HL-60 (cell line): ENCODE measurements around the gene FANCC.

ENCODE experiments used
- POLR2AphosphoS5 ChIP-seq: IDR thresholded peaks from 2 replicates; pipeline ENCODE4 v1.6.1; 2012; ENCODE audit warnings: low read depth
- TF ChIP-seq, protein P1 (sequence below): IDR thresholded peaks from 2 replicates; pipeline ENCODE4 v1.6.1; 2012; ENCODE audit warnings: low read depth; ENCODE audit not compliant: insufficient replicate concordance
- TF ChIP-seq, protein P2 (sequence below): IDR thresholded peaks from one replicate; pipeline ENCODE4 v1.5.1; 2011; ENCODE audit warnings: low read length, control low read depth, inconsistent platforms; ENCODE audit not compliant: insufficient read depth

DNA sequence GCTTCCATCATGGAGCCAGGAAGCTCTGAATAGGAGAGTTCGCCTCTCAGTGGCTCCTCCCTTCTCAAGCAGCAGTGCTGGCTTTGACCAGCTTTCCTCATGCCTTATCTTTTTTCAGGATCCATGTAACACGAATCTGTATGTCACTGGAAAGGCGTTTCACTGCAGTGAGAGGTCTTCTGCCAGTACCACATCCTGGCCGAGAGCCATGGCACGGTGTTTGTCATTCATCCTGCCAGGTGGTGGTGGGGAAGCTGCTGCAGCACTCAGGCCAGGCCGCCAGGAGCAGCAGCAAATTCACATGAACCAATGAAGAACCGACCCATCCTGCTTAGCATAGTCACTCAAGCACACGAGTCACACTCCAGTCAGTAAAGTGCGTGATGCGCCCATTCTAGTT is 179.0 kb downstream of the FANCC start:
- TF ChIP-seq, protein P1, sequence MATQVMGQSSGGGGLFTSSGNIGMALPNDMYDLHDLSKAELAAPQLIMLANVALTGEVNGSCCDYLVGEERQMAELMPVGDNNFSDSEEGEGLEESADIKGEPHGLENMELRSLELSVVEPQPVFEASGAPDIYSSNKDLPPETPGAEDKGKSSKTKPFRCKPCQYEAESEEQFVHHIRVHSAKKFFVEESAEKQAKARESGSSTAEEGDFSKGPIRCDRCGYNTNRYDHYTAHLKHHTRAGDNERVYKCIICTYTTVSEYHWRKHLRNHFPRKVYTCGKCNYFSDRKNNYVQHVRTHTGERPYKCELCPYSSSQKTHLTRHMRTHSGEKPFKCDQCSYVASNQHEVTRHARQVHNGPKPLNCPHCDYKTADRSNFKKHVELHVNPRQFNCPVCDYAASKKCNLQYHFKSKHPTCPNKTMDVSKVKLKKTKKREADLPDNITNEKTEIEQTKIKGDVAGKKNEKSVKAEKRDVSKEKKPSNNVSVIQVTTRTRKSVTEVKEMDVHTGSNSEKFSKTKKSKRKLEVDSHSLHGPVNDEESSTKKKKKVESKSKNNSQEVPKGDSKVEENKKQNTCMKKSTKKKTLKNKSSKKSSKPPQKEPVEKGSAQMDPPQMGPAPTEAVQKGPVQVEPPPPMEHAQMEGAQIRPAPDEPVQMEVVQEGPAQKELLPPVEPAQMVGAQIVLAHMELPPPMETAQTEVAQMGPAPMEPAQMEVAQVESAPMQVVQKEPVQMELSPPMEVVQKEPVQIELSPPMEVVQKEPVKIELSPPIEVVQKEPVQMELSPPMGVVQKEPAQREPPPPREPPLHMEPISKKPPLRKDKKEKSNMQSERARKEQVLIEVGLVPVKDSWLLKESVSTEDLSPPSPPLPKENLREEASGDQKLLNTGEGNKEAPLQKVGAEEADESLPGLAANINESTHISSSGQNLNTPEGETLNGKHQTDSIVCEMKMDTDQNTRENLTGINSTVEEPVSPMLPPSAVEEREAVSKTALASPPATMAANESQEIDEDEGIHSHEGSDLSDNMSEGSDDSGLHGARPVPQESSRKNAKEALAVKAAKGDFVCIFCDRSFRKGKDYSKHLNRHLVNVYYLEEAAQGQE, result no peak
- TF ChIP-seq, protein P2, sequence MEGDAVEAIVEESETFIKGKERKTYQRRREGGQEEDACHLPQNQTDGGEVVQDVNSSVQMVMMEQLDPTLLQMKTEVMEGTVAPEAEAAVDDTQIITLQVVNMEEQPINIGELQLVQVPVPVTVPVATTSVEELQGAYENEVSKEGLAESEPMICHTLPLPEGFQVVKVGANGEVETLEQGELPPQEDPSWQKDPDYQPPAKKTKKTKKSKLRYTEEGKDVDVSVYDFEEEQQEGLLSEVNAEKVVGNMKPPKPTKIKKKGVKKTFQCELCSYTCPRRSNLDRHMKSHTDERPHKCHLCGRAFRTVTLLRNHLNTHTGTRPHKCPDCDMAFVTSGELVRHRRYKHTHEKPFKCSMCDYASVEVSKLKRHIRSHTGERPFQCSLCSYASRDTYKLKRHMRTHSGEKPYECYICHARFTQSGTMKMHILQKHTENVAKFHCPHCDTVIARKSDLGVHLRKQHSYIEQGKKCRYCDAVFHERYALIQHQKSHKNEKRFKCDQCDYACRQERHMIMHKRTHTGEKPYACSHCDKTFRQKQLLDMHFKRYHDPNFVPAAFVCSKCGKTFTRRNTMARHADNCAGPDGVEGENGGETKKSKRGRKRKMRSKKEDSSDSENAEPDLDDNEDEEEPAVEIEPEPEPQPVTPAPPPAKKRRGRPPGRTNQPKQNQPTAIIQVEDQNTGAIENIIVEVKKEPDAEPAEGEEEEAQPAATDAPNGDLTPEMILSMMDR, result no peak
- TF ChIP-seq POLR2AphosphoS5, result no peak
